A673 (cell line): Measurements from ENCODE around the gene XIRP1. TPM values are rescaled to one million over a fixed set of nuclear protein-coding genes. Genes with fewer than 3 reads are reported as not detected.

ENCODE experiments used
- BruUV-seq: library from RNA; stranded (reverse); fragments of 400-500 nt; replicated peaks from 2 replicates; lab custom pipeline; 2021; lab: Mats Ljungman, UMichigan
- CTCF ChIA-PET: fragments of 300-600 bp; sonication (Branson Sonifier 250); formaldehyde crosslinking; loops from one replicate; lab custom pipeline; 2022; ENCODE audit warnings: antibody characterized with exemption; lab: Charles Lee
- POLR2A ChIA-PET: fragments of 300-600 bp; sonication (Branson Sonifier 250); formaldehyde crosslinking; loops from one replicate; lab custom pipeline; 2022; ENCODE audit warnings: antibody characterized with exemption; ENCODE audit not compliant: low non-redundant PET; lab: Charles Lee
- DNase-seq: peaks from one replicate; pipeline ENCODE4 v3.0.0-alpha.2; 2015; ENCODE audit warnings: low spot score
- H3K27ac ChIP-seq: fragments of 200-600 bp; sonication (generic); 2 replicates; pipeline ENCODE4 v1.5.1; 2016; ENCODE audit warnings: mixed run types, low read depth, mild to moderate bottlenecking, mixed read lengths, antibody characterized with exemption, low read length; ENCODE audit not compliant: poor library complexity, severe bottlenecking
- H3K27me3 ChIP-seq: fragments of 200-600 bp; sonication (generic); replicated peaks from 2 replicates; pipeline ENCODE4 v1.6.1; 2017; ENCODE audit warnings: mixed run types, low read depth, mild to moderate bottlenecking, mixed read lengths, antibody characterized with exemption, low read length; ENCODE audit not compliant: insufficient read depth, poor library complexity
- H3K36me3 ChIP-seq: fragments of 200-600 bp; sonication (generic); 2 replicates; pipeline ENCODE4 v1.6.1; 2016; ENCODE audit warnings: mixed run types, mild to moderate bottlenecking, mixed read lengths, antibody characterized with exemption, low read length; ENCODE audit not compliant: insufficient read depth, poor library complexity, severe bottlenecking
- H3K4me1 ChIP-seq: fragments of 200-600 bp; sonication (generic); 2 replicates; pipeline ENCODE4 v1.6.1; 2017; ENCODE audit warnings: mixed run types, mild to moderate bottlenecking, mixed read lengths, antibody characterized with exemption, low read length; ENCODE audit not compliant: insufficient read depth, poor library complexity, severe bottlenecking
- H3K4me3 ChIP-seq: fragments of 200-600 bp; sonication (generic); 2 replicates; pipeline ENCODE4 v1.5.1; 2016; ENCODE audit warnings: low read depth, mixed run types, mild to moderate bottlenecking, mixed read lengths, low read length; ENCODE audit not compliant: poor library complexity, severe bottlenecking
- H3K9me3 ChIP-seq: fragments of 200-600 bp; sonication (generic); 2 replicates; pipeline ENCODE4 v1.6.1; 2016; ENCODE audit warnings: mixed run types, low read depth, mild to moderate bottlenecking, mixed read lengths, antibody characterized with exemption, low read length; ENCODE audit not compliant: poor library complexity, severe bottlenecking
- CTCF ChIP-seq: fragments of 300-800, 200-600 bp; sonication (generic); conservative IDR thresholded peaks from 2 replicates; pipeline ENCODE4 v1.5.1; 2017; ENCODE audit warnings: low read depth, mild to moderate bottlenecking, antibody characterized with exemption, low read length, moderate library complexity, mixed read lengths
- EZH2 ChIP-seq: fragments of 200-600 bp; sonication (generic); IDR thresholded peaks from 2 replicates; pipeline ENCODE4 v1.6.1; 2017; ENCODE audit warnings: borderline replicate concordance, low read depth, mild to moderate bottlenecking, mixed read lengths, antibody characterized with exemption, low read length; ENCODE audit not compliant: poor library complexity, severe bottlenecking
- intact Hi-C: fragments of 100-400 bp; cut with micrococcal nuclease; formaldehyde crosslinking; loops from one replicate; pipeline ENCODE4 v1.10.0; 2022; ENCODE audit not compliant: unreplicated experiment
- total RNA-seq: library from RNA; stranded (reverse); gene quantifications from 2 replicates; pipeline ENCODE4 v1.2.3, GENCODE V29; 2021

The XIRP1 gene
- total RNA-seq, 1 experiment from 2014 or later = not detected

GRCh38 chr3:39165518-39165917, 26.9 kb downstream of the XIRP1 start:
- BruUV-seq = TSS peak; percentile 71
- intact Hi-C loops = no loop called here
- DNase-seq = no peak
- no peak overlapping the region for H3K4me3 ChIP-seq
- no peaks in the 10 kb centered on the region for H3K9me3 ChIP-seq
- ChIA-PET CTCF (no interaction called here), POLR2A (interaction anchor here (0.6 kb wide), 1 partner anchor 16 kb away, joined by 7 read pairs; no protein-coding TSS in a partner anchor)
- peak overlapping the region; percentile 95 for H3K27ac ChIP-seq
- peaks cover 33% of the 10 kb centered on the region for H3K4me1 ChIP-seq
- H3K36me3 ChIP-seq = no peaks in the 10 kb centered on the region
- no peaks in the 10 kb centered on the region for H3K27me3 ChIP-seq
- TF ChIP-seq EZH2 (no peak), CTCF (no peak)

- TF ChIP-seq CTCF = no peak
- TF ChIP-seq EZH2 = no peak
- ChIA-PET CTCF (no interaction called here), POLR2A (no interaction called here)
- H3K27ac ChIP-seq = no peak overlapping the region
- H3K36me3 ChIP-seq = no peaks in the 10 kb centered on the region
- H3K27me3 ChIP-seq = no peaks in the 10 kb centered on the region
- H3K4me3 ChIP-seq = no peak overlapping the region
- no peak for DNase-seq
- H3K4me1 ChIP-seq = peaks cover 33% of the 10 kb centered on the region
- intact Hi-C loops = no loop called here
- no peaks in the 10 kb centered on the region for H3K9me3 ChIP-seq
- no TSS peak for BruUV-seq
Observed at GRCh38 chr3:39164414-39164813, 28.0 kb downstream of the XIRP1 start.

- Histone ChIP-seq H3K4me3 (no peak overlapping the region), H3K27ac (no peak overlapping the region), H3K36me3 (no peaks in the 10 kb centered on the region), H3K4me1 (no peaks in the 10 kb centered on the region), H3K9me3 (no peaks in the 10 kb centered on the region), H3K27me3 (no peaks in the 10 kb centered on the region)
- ChIA-PET POLR2A (no interaction called here), CTCF (no interaction called here)
- BruUV-seq = no TSS peak
- DNase-seq = no peak
- TF ChIP-seq CTCF = no peak
- TF ChIP-seq EZH2 = no peak
- intact Hi-C loops = no loop called here
Observed at GRCh38 chr3:39158148-39158715, 34.2 kb downstream of the XIRP1 start.
